Muscle layer of duodenum (tissue), 2 donors: ENCODE data around the gene APP.
A peak's percentile ranks its signal among the peaks of the same experiment; 100 is the strongest.

ENCODE experiments used
- H3K27ac ChIP-seq: one replicate; pipeline ENCODE4 v1.7.0; 2013; ENCODE audit warnings: mild to moderate bottlenecking, low read length
- H3K27me3 ChIP-seq: one replicate; pipeline ENCODE4 v1.7.0; 2013; ENCODE audit warnings: low read depth, mild to moderate bottlenecking, control low read depth, low read length
- H3K36me3 ChIP-seq, 2 donors: one replicate each; pipeline ENCODE4 v1.7.0; 2013; ENCODE audit warnings: low read length in 2 of 2, control low read depth in 1 of 2, mild to moderate bottlenecking in 1 of 2; ENCODE audit not compliant: insufficient read depth in 2 of 2, control insufficient read depth in 1 of 2
- H3K4me1 ChIP-seq, 2 donors: one replicate each; pipeline ENCODE4 v1.7.0; 2013; ENCODE audit warnings: low read length in 2 of 2, mild to moderate bottlenecking in 2 of 2, control low read depth in 1 of 2, moderate library complexity in 1 of 2; ENCODE audit not compliant: insufficient read depth in 2 of 2, control insufficient read depth in 1 of 2
- H3K4me3 ChIP-seq, 2 donors: one replicate each; pipeline ENCODE4 v1.7.0; 2013; ENCODE audit warnings: low read length in 2 of 2, low read depth in 1 of 2, mild to moderate bottlenecking in 1 of 2
- H3K9me3 ChIP-seq, 2 donors: one replicate each; pipeline ENCODE4 v1.7.0; 2013; ENCODE audit warnings: low read length in 2 of 2, control low read depth in 1 of 2, mild to moderate bottlenecking in 1 of 2; ENCODE audit not compliant: control insufficient read depth in 1 of 2
- donor health status: healthy.

APP gene

GRCh38 chr21:26011292-26011940 lies 159.2 kb downstream of the APP start:
- no peak overlapping the region for H3K4me3 ChIP-seq
- no peaks in the 10 kb centered on the region for H3K27me3 ChIP-seq
- peaks cover 0 to 11% of the 10 kb centered on the region in 2 donors for H3K4me1 ChIP-seq
- no peak overlapping the region for H3K27ac ChIP-seq
- H3K9me3 ChIP-seq: no peaks in the 10 kb centered on the region
- no peaks in the 10 kb centered on the region for H3K36me3 ChIP-seq

GRCh38 chr21:26007951-26008498 lies 162.5 kb downstream of the APP start:
- Histone ChIP-seq H3K4me1 (peaks cover 0 to 11% of the 10 kb centered on the region in 2 donors), H3K4me3 (peak overlapping the region in 1 of 2 donors; percentile 26), H3K9me3 (no peaks in the 10 kb centered on the region), H3K27me3 (no peaks in the 10 kb centered on the region), H3K36me3 (peaks cover 0 to 5% of the 10 kb centered on the region in 2 donors), H3K27ac (no peak overlapping the region)

DNA sequence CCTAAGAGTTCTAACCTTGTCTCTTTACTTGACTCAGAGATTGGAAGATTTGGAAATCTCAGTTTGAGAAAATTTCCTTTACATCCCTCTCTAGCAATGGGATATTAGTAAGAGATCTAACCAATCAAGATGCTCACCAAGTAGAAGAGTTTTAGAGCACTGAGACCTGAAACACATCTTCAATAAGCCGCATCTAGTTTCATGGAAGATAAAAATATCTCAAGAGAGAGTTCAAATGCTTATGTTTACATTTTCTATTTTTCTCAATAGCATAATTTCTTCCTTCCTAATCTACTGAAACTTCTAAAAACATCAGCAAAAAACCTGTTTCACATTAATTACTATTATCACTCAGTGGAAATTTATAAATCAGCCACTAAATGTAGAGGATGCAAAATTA lies 165.1 kb downstream of the APP start:
- no peaks in the 10 kb centered on the region for H3K9me3 ChIP-seq
- H3K27me3 ChIP-seq: no peaks in the 10 kb centered on the region
- H3K27ac ChIP-seq: no peak overlapping the region
- peaks cover 0 to 11% of the 10 kb centered on the region in 2 donors for H3K4me1 ChIP-seq
- H3K4me3 ChIP-seq: no peak overlapping the region
- H3K36me3 ChIP-seq: peaks cover 0 to 5% of the 10 kb centered on the region in 2 donors

- Histone ChIP-seq H3K36me3 (peaks cover 5 to 9% of the 10 kb centered on the region in 2 donors), H3K9me3 (no peaks in the 10 kb centered on the region), H3K4me1 (peaks cover 0 to 10% of the 10 kb centered on the region in 2 donors), H3K4me3 (no peak overlapping the region), H3K27ac (no peak overlapping the region), H3K27me3 (no peaks in the 10 kb centered on the region)
Measured at GRCh38 chr21:26003404-26003803, 167.2 kb downstream of the APP start.

DNA sequence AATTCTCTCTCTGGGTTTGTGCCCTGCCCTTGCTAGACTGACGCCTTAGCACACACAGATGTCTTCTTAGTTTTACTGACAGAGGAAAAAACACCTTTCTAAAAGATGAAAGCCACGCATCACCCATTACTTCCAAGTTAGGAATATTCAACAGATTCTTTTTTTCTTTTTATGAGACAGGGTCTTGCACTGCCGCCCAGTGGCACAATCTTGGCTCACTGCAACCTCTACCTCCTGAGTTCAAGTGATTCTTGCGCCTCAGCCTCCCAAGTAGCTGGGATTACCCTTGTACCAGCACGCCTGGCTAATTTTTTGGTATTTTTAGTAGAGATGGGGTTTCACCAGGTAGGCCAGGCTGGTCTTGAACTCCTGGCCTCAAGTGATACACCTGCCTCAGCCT lies 169.2 kb downstream of the APP start:
- Histone ChIP-seq H3K4me1 (no peaks in the 10 kb centered on the region), H3K4me3 (no peak overlapping the region), H3K27ac (no peak overlapping the region), H3K9me3 (no peaks in the 10 kb centered on the region), H3K27me3 (no peaks in the 10 kb centered on the region), H3K36me3 (peaks cover 5 to 19% of the 10 kb centered on the region in 2 donors)

GRCh38 chr21:25999921-26000582 lies 170.5 kb downstream of the APP start:
- Histone ChIP-seq H3K27me3 (no peaks in the 10 kb centered on the region), H3K27ac (no peak overlapping the region), H3K9me3 (no peaks in the 10 kb centered on the region), H3K4me3 (no peak overlapping the region), H3K36me3 (peaks cover 5 to 19% of the 10 kb centered on the region in 2 donors), H3K4me1 (no peaks in the 10 kb centered on the region)

DNA sequence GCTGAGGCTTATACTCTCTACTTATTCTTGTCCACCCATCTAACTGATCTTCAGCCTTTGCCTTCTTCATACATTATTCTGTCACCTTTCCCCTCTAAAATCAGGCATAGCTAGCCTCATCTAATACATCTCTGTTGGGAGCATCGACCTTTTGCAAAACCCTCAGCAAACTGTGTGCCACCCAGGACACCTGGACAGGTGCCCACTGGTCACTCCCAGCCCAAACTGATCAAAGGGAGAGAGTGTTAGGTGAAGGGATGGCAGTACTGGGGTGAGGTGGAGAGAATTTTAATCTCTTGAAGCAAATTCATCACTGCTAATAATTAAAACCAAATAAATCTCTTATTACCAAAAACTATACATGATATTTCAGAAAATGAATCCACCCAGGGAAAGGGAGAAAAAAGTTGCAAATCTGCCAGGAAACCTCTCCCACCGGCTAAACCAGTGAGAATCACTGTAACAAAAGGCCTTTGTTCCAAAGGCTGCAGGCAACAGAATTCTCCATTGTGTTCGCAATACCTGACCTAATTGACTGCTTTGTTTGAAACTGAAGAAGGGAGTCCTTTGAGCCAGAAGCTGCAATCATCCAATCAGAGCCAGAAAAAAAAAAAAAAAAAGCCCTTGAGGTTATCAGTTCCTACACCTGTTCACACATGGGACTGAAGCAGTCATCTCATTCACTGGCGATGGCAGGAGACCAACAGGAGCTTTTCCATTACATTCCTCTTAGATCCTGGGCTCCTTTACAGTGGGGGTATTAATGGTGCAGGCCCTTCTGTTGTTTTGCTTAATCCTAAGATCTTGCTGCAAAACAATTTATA lies 172.6 kb downstream of the APP start:
- H3K4me1 ChIP-seq: no peaks in the 10 kb centered on the region
- H3K9me3 ChIP-seq: no peaks in the 10 kb centered on the region
- H3K27me3 ChIP-seq: no peaks in the 10 kb centered on the region
- H3K36me3 ChIP-seq: peaks cover 0 to 19% of the 10 kb centered on the region in 2 donors
- no peak overlapping the region for H3K27ac ChIP-seq
- no peak overlapping the region for H3K4me3 ChIP-seq

- Histone ChIP-seq H3K27ac (no peak overlapping the region), H3K36me3 (peaks cover 0 to 19% of the 10 kb centered on the region in 2 donors), H3K4me1 (no peaks in the 10 kb centered on the region), H3K4me3 (no peak overlapping the region), H3K27me3 (no peaks in the 10 kb centered on the region), H3K9me3 (no peaks in the 10 kb centered on the region)
Measured at GRCh38 chr21:25995278-25995677, 175.3 kb downstream of the APP start.

- Histone ChIP-seq H3K27ac (no peak overlapping the region), H3K4me1 (no peaks in the 10 kb centered on the region), H3K4me3 (no peak overlapping the region), H3K27me3 (no peaks in the 10 kb centered on the region), H3K36me3 (peaks cover 0 to 16% of the 10 kb centered on the region in 2 donors), H3K9me3 (no peaks in the 10 kb centered on the region)
Measured at GRCh38 chr21:25994758-25995163, 175.8 kb downstream of the APP start.

GRCh38 chr21:25988738-25989137 lies 181.8 kb downstream of the APP start:
- no peak overlapping the region for H3K27ac ChIP-seq
- H3K27me3 ChIP-seq: no peaks in the 10 kb centered on the region
- no peak overlapping the region for H3K4me3 ChIP-seq
- no peaks in the 10 kb centered on the region for H3K4me1 ChIP-seq
- no peaks in the 10 kb centered on the region for H3K9me3 ChIP-seq
- peaks cover 0 to 11% of the 10 kb centered on the region in 2 donors for H3K36me3 ChIP-seq

- no peaks in the 10 kb centered on the region for H3K9me3 ChIP-seq
- H3K36me3 ChIP-seq: peaks cover 0 to 11% of the 10 kb centered on the region in 2 donors
- no peaks in the 10 kb centered on the region for H3K4me1 ChIP-seq
- no peaks in the 10 kb centered on the region for H3K27me3 ChIP-seq
- no peak overlapping the region for H3K4me3 ChIP-seq
- no peak overlapping the region for H3K27ac ChIP-seq
Measured at GRCh38 chr21:25987531-25987930, 183.0 kb downstream of the APP start.
